Right lobe of liver (tissue), 6 donors: ENCODE results near the gene NAALADL2. TPM values are rescaled to one million over a fixed set of nuclear protein-coding genes. Genes with fewer than 3 reads are reported as not detected.

Source experiments
- ATAC-seq, 4 donors: fragments of 200-7000 bp; cut with Tn5 transposase; one replicate each; pipeline ENCODE4 v1.9.1; 2020; ENCODE audit warnings: mild to moderate bottlenecking in 4 of 4, moderate library complexity in 4 of 4
- DNase-seq, 3 donors: peaks; one replicate each; pipeline ENCODE4 v3.0.0-alpha.2; 2020
- H3K27ac ChIP-seq, 3 donors: fragments of 200-600 bp; one replicate each; pipeline ENCODE4 v1.8.0; 2022
- H3K27me3 ChIP-seq, 2 donors: fragments of 200-600 bp; one replicate each; pipeline ENCODE4 v1.8.0; 2022
- H3K36me3 ChIP-seq, 4 donors: fragments of 200-600 bp; sonication (generic) in 1 of 4; one replicate each; pipeline versions ENCODE4 v1.5.1 to v1.8.0; 2017 to 2022; ENCODE audit warnings: control low read depth in 1 of 4
- H3K4me1 ChIP-seq, 4 donors: fragments of 200-600 bp; sonication (generic) in 1 of 4; one replicate each; pipeline versions ENCODE4 v1.5.1 to v1.8.0; 2017 to 2022; ENCODE audit warnings: control low read depth in 1 of 4
- H3K4me3 ChIP-seq, 3 donors: fragments of 200-600 bp; one replicate each; pipeline ENCODE4 v1.8.0; 2022
- H3K9me3 ChIP-seq, 4 donors: fragments of 200-600 bp; sonication (generic) in 1 of 4; one replicate each; pipeline versions ENCODE4 v1.5.1 to v1.8.0; 2017 to 2022; ENCODE audit warnings: control low read depth in 1 of 4
- POLR2A ChIP-seq: fragments of 450-650 bp; IDR thresholded peaks from one replicate; pipeline ENCODE4 v1.6.1; 2017; ENCODE audit warnings: antibody characterized with exemption, mild to moderate bottlenecking
- WGBS: methylation state at CpG from one replicate; pipeline ENCODE4 v1.1.6; 2018; ENCODE audit warnings: low coverage, low lambda C conversion rate; ENCODE audit not compliant: insufficient coverage; ENCODE audit errors: missing lambda C conversion rate; 5-methylcytosine and 5-hydroxymethylcytosine counted together
- intact Hi-C, 2 donors: fragments of 100-400 bp; cut with DNase I; formaldehyde crosslinking; loops; one replicate each; pipeline versions ENCODE4 v1.11.2 to v1.14.1; 2022
- total RNA-seq, 6 experiments: library from RNA; depleted of rRNA in 2 of 6; stranded (reverse); fragments of >200 nt in 2 of 6; fragmentation: NEBNext Ultra II Directional in 3 of 6; extraction: Animal tissue kit (Norgen Biotek cat#: 25700) in 3 of 6; gene quantifications; one replicate each; pipeline versions ENCODE4 v1.1.0 to v1.2.4, GENCODE V29; 2016 to 2023
- TF ChIP-seq, protein P1 (sequence below), 4 donors: fragments of 200-600 bp in 3 of 4; fragments of 450-650 bp in 1 of 4; IDR thresholded peaks; one replicate each; pipeline versions ENCODE4 v1.5.1 to v1.8.0; 2016 to 2022; ENCODE audit warnings: antibody characterized with exemption in 4 of 4, mild to moderate bottlenecking in 2 of 4
- donor health status: DM: no; HTN: yes; CAD: no.
- donor health status: DM: no; HTN: no; CAD: no.
- donor health status: DM: no; HTN: no; CAD: no.
- donor health status: DM: no; HTN: yes; CAD: no.
- donor health status: DM: no; HTN: yes; CAD: no.

Gene NAALADL2
- total RNA-seq, 6 experiments from 2014 or later = 0.86 to 4.9 (median 3.2) TPM

- Histone ChIP-seq H3K36me3 (no peaks in the 10 kb centered on the region), H3K27me3 (no peaks in the 10 kb centered on the region), H3K9me3 (no peaks in the 10 kb centered on the region), H3K4me1 (no peaks in the 10 kb centered on the region), H3K4me3 (no peak overlapping the region), H3K27ac (no peak overlapping the region)
- intact Hi-C loops = no loop called here
- TF ChIP-seq POLR2A = no peak
- TF ChIP-seq, protein P1, sequence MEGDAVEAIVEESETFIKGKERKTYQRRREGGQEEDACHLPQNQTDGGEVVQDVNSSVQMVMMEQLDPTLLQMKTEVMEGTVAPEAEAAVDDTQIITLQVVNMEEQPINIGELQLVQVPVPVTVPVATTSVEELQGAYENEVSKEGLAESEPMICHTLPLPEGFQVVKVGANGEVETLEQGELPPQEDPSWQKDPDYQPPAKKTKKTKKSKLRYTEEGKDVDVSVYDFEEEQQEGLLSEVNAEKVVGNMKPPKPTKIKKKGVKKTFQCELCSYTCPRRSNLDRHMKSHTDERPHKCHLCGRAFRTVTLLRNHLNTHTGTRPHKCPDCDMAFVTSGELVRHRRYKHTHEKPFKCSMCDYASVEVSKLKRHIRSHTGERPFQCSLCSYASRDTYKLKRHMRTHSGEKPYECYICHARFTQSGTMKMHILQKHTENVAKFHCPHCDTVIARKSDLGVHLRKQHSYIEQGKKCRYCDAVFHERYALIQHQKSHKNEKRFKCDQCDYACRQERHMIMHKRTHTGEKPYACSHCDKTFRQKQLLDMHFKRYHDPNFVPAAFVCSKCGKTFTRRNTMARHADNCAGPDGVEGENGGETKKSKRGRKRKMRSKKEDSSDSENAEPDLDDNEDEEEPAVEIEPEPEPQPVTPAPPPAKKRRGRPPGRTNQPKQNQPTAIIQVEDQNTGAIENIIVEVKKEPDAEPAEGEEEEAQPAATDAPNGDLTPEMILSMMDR (IDR thresholded peaks at IDR 0.05) = no peak
- DNase-seq (no peak), ATAC-seq (no peak)
- 86% methylated on average over 2 of the region's 2 CpGs for WGBS
Observed at GRCh38 chr3:175605851-175606250, 746.7 kb downstream of the NAALADL2 start.

GRCh38 chr3:175606650-175607318 is 747.6 kb downstream of the NAALADL2 start:
- no peak overlapping the region for H3K27ac ChIP-seq
- no peak for DNase-seq
- intact Hi-C loops = no loop called here
- no peaks in the 10 kb centered on the region for H3K36me3 ChIP-seq
- no peak overlapping the region for H3K4me3 ChIP-seq
- H3K9me3 ChIP-seq = no peaks in the 10 kb centered on the region
- ATAC-seq = no peak
- H3K4me1 ChIP-seq = no peaks in the 10 kb centered on the region
- no peaks in the 10 kb centered on the region for H3K27me3 ChIP-seq
- TF ChIP-seq POLR2A = no peak
- TF ChIP-seq, protein P1 (IDR thresholded peaks at IDR 0.05) = no peak
- WGBS = 64% methylated on average over 1 of the region's 1 CpG

GRCh38 chr3:175608356-175608755 is 749.2 kb downstream of the NAALADL2 start:
- Histone ChIP-seq H3K4me3 (no peak overlapping the region), H3K9me3 (no peaks in the 10 kb centered on the region), H3K4me1 (no peaks in the 10 kb centered on the region), H3K27ac (no peak overlapping the region), H3K27me3 (no peaks in the 10 kb centered on the region), H3K36me3 (no peaks in the 10 kb centered on the region)
- intact Hi-C loops = no loop called here
- ATAC-seq (no peak), DNase-seq (no peak)
- WGBS = 90% methylated on average over 5 of the region's 5 CpGs
- TF ChIP-seq POLR2A = no peak
- TF ChIP-seq, protein P1 (IDR thresholded peaks at IDR 0.05) = no peak

DNA sequence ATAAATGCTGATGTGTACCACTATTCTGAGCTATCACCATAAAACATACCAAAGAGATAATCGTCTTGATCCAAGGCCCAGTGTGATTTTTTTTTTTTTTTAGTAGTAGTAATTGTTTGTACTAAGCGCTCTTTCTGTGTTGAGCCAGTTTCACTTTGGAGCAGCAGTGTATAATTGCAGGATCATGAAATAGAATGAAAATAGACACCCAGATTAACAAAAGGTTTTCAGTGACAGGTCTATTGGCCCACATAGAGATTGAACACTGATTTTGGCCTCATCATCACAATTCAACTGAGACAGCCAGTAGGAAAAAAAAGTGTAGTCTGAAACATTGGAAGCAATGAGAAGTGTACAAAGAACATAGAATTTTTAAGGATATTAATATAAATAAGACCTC is 749.8 kb downstream of the NAALADL2 start:
- intact Hi-C loops = no loop called here

More for the DNA sequence above, 749.8 kb downstream of the NAALADL2 start:
- Histone ChIP-seq H3K36me3 (no peaks in the 10 kb centered on the region), H3K27ac (no peak overlapping the region), H3K27me3 (no peaks in the 10 kb centered on the region), H3K4me1 (no peaks in the 10 kb centered on the region), H3K4me3 (no peak overlapping the region), H3K9me3 (no peaks in the 10 kb centered on the region)
- ATAC-seq (no peak), DNase-seq (no peak)
- no peak for TF ChIP-seq POLR2A
- TF ChIP-seq, protein P1 (IDR thresholded peaks at IDR 0.05) = no peak
- 91% methylated on average over 2 of the region's 2 CpGs for WGBS
